ENCODE measurements around the gene ARFGAP2.

The ARFGAP2 gene

DNA sequence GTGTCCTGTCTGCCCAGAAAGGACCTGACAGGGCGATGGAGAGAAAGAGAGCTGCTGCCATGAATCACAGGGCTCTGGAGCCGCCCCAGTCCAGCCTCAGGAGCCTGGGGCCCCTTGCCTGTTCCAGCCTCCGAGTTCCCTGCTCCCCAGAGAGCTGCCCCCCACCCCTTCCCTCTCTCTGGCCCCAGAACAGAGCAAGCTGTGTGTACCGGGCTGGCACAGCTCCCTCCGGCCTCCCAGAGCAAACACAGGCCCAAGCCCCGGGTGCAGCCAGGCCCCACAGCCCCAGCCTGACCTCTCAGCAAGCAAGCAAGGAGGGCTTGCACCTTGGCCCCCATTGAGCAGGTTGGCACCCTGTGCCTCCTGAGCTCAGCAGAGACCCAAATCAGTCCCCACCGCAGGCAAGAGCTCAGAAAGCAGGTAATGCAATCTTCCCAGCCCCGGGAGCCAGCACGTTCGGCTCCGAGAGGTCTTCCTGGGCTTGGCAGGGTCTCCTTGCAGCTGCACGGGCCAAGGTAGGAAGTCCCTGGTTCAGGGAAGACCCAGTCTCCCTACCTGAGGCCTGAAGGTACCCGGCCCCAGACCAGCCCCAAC, 8.1 kb upstream of the ARFGAP2 start:
- no peak overlapping the region for H3K4me3 ChIP-seq (ENCODE audit: low read length)

DNA sequence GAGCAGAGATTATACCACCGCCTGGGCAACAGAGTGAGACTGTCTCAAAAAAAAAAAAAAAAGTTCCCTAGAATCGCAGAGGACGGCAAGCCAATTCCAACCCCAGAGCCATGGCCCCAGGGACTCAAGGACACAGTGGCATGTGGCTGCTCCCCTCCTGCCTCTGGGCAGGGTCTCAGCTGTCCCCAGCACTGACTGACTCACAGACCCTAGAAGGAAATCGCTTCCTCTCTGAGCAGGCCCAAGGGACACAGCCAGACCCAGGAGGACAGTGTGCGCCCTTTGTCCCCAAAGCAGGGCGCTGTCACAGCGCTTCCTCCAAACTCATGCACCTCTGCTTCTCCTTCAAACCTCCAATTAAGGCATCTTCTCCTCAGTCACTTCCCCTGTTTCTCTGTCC, 7.3 kb upstream of the ARFGAP2 start:
- H3K4me2 ChIP-seq (ENCODE audit: low read depth, low read length): no peak overlapping the region
- H3K9me3 ChIP-seq (replicated peaks; ENCODE audit: insufficient read depth, low read length): no peaks in the 10 kb centered on the region
- H4K20me1 ChIP-seq (ENCODE audit: insufficient read depth, low read length): no peaks in the 10 kb centered on the region
- H3K4me1 ChIP-seq (ENCODE audit: low read length): 0 out of 2 replicates have a peak, but pooled peaks cover 7% of the 10 kb centered on the region
- no peaks in the 10 kb centered on the region for H3K79me2 ChIP-seq (ENCODE audit: low read length)
- H3K4me3 ChIP-seq (ENCODE audit: low read length): no peak overlapping the region
- no peaks in the 10 kb centered on the region for H3K9me2 ChIP-seq (replicated peaks; ENCODE audit: insufficient read depth, low read length)
- no peak overlapping the region for H2AFZ ChIP-seq (ENCODE audit: low read length)
- no peak for DNase-seq
- TF ChIP-seq, protein P1, sequence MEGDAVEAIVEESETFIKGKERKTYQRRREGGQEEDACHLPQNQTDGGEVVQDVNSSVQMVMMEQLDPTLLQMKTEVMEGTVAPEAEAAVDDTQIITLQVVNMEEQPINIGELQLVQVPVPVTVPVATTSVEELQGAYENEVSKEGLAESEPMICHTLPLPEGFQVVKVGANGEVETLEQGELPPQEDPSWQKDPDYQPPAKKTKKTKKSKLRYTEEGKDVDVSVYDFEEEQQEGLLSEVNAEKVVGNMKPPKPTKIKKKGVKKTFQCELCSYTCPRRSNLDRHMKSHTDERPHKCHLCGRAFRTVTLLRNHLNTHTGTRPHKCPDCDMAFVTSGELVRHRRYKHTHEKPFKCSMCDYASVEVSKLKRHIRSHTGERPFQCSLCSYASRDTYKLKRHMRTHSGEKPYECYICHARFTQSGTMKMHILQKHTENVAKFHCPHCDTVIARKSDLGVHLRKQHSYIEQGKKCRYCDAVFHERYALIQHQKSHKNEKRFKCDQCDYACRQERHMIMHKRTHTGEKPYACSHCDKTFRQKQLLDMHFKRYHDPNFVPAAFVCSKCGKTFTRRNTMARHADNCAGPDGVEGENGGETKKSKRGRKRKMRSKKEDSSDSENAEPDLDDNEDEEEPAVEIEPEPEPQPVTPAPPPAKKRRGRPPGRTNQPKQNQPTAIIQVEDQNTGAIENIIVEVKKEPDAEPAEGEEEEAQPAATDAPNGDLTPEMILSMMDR (IDR thresholded peaks at IDR 0.05; ENCODE audit: low read length): no peak
- no peak for TF ChIP-seq EZH2phosphoT487 (IDR thresholded peaks at IDR 0.05; ENCODE audit: low read length)
- no peak for TF ChIP-seq EZH2 (optimal IDR thresholded peaks at IDR 0.05; ENCODE audit: low read depth, low read length)
- H3F3A ChIP-seq (ENCODE audit: insufficient read depth, low read length): peaks cover 15% of the 10 kb centered on the region
- no peaks in the 10 kb centered on the region for H3K36me3 ChIP-seq (replicated peaks; ENCODE audit: insufficient read depth, low read length)
- no peak overlapping the region for H3K9ac ChIP-seq (ENCODE audit: low read length)
- no peak overlapping the region for H3K27ac ChIP-seq (ENCODE audit: low read length)
- peaks cover 35% of the 10 kb centered on the region for H3K27me3 ChIP-seq (replicated peaks; ENCODE audit: insufficient read depth, low read length)

More for the DNA sequence above, 8.1 kb upstream of the ARFGAP2 start:
- no peaks in the 10 kb centered on the region for H3K9me3 ChIP-seq (replicated peaks; ENCODE audit: insufficient read depth, low read length)
- peaks cover 44% of the 10 kb centered on the region for H3K27me3 ChIP-seq (replicated peaks; ENCODE audit: insufficient read depth, low read length)
- H3K9ac ChIP-seq (ENCODE audit: low read length): no peak overlapping the region
- no peaks in the 10 kb centered on the region for H4K20me1 ChIP-seq (ENCODE audit: insufficient read depth, low read length)
- peaks cover 15% of the 10 kb centered on the region for H3F3A ChIP-seq (ENCODE audit: insufficient read depth, low read length)
- TF ChIP-seq, protein P1 (IDR thresholded peaks at IDR 0.05; ENCODE audit: low read length): no peak
- no peak for TF ChIP-seq EZH2phosphoT487 (IDR thresholded peaks at IDR 0.05; ENCODE audit: low read length)
- DNase-seq: no peak
- H3K4me2 ChIP-seq (ENCODE audit: low read depth, low read length): no peak overlapping the region
- H3K36me3 ChIP-seq (replicated peaks; ENCODE audit: insufficient read depth, low read length): no peaks in the 10 kb centered on the region
- no peaks in the 10 kb centered on the region for H3K9me2 ChIP-seq (replicated peaks; ENCODE audit: insufficient read depth, low read length)
- no peaks in the 10 kb centered on the region for H3K79me2 ChIP-seq (ENCODE audit: low read length)
- 0 out of 2 replicates have a peak, but pooled peaks cover 7% of the 10 kb centered on the region for H3K4me1 ChIP-seq (ENCODE audit: low read length)
- H3K27ac ChIP-seq (ENCODE audit: low read length): no peak overlapping the region
- no peak overlapping the region for H2AFZ ChIP-seq (ENCODE audit: low read length)

DNA sequence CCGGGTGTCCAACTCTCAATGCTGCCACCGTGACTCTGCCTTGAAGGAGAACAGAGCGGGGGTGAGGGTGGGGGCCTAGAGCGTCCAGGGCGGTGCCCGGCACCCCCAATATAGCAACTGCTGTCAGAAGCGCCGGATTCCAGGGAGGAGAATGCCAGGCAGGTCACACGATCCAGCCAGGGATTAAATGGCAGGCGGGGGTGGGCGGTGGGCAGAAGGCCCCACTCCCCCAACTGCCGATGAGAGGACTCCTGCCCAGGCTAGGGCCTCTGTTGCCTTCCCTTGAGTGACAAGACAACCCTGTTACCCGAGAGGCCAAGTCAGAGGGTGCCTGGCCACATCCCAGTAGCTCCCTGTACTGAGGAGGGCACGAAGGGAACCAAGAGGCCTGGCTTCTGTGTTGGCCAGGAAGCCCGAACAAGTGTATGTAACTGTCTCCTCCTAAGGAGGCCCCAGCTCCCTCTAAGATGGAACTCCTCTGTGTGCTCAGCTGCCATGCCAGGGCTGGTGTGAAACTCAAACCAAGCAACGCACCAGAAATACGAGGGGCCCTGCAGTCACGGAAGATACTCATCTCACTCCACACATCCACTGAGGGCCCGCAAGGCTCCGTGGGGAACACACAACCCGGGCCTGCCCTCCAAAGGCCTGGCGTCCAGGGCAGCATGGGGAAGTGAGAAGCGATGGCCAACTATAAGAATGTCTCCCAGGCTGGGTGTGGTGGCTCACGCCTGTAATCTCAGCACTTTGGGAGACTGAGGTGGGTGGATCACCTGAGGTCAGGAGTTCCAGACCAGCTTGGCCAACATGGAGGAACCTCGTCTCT, 6.6 kb upstream of the ARFGAP2 start:
- Histone ChIP-seq H3K27me3 (replicated peaks; ENCODE audit: insufficient read depth, low read length) (peaks cover 31% of the 10 kb centered on the region; the same call in 1 of the 2 replicates), H3K4me1 (ENCODE audit: low read length) (0 out of 2 replicates have a peak, but pooled peaks cover 7% of the 10 kb centered on the region), H3F3A (ENCODE audit: insufficient read depth, low read length) (peaks cover 15% of the 10 kb centered on the region), H3K9me2 (replicated peaks; ENCODE audit: insufficient read depth, low read length) (no peaks in the 10 kb centered on the region), H3K79me2 (ENCODE audit: low read length) (no peaks in the 10 kb centered on the region), H3K27ac (ENCODE audit: low read length) (no peak overlapping the region), H4K20me1 (ENCODE audit: insufficient read depth, low read length) (no peaks in the 10 kb centered on the region), H2AFZ (ENCODE audit: low read length) (no peak overlapping the region), H3K4me2 (ENCODE audit: low read depth, low read length) (no peak overlapping the region), H3K9me3 (replicated peaks; ENCODE audit: insufficient read depth, low read length) (no peaks in the 10 kb centered on the region), H3K4me3 (ENCODE audit: low read length) (no peak overlapping the region), H3K9ac (ENCODE audit: low read length) (no peak overlapping the region), H3K36me3 (replicated peaks; ENCODE audit: insufficient read depth, low read length) (no peaks in the 10 kb centered on the region)
- TF ChIP-seq EZH2phosphoT487 (IDR thresholded peaks at IDR 0.05; ENCODE audit: low read length) (no peak), EZH2 (optimal IDR thresholded peaks at IDR 0.05; ENCODE audit: low read depth, low read length) (no peak)
- TF ChIP-seq, protein P1 (IDR thresholded peaks at IDR 0.05; ENCODE audit: low read length): no peak
- no peak for DNase-seq
